Skeletal muscle satellite cell (primary cell): ENCODE results near the gene AOPEP.

Source experiments
- H3K27me3 ChIP-seq: 2 replicates; pipeline ENCODE4 v1.7.0; 2013; ENCODE audit warnings: low read length; ENCODE audit not compliant: control insufficient read depth, insufficient read depth
- H3K36me3 ChIP-seq: 2 replicates; pipeline ENCODE4 v1.7.0; 2013; ENCODE audit warnings: mild to moderate bottlenecking, control low read depth, low read length; ENCODE audit not compliant: insufficient read depth
- H3K4me1 ChIP-seq: 2 replicates; pipeline ENCODE4 v1.7.0; 2013; ENCODE audit warnings: low read length; ENCODE audit not compliant: control insufficient read depth, insufficient read depth
- H3K4me2 ChIP-seq: 2 replicates; pipeline ENCODE4 v1.7.0; 2013; ENCODE audit warnings: mild to moderate bottlenecking, low read length
- H3K4me3 ChIP-seq: 2 replicates; pipeline ENCODE4 v1.7.0; 2013; ENCODE audit warnings: low read length
- H3K9ac ChIP-seq: 2 replicates; pipeline ENCODE4 v1.7.0; 2013; ENCODE audit warnings: mild to moderate bottlenecking, low read depth, low read length, moderate library complexity
- H3K9me3 ChIP-seq: replicated peaks from 2 replicates; pipeline ENCODE4 v1.7.0; 2013; ENCODE audit warnings: mild to moderate bottlenecking, control low read depth, low read length

The AOPEP gene

GRCh38 chr9:95093586-95093985, 367.1 kb downstream of the AOPEP start:
- H3K4me2 ChIP-seq, result peak overlapping the region; percentile 39
- peaks cover 19% of the 10 kb centered on the region for H3K36me3 ChIP-seq
- peaks cover 96% of the 10 kb centered on the region for H3K4me1 ChIP-seq
- H3K9ac ChIP-seq, result peak overlapping the region; percentile 77
- H3K9me3 ChIP-seq, result no peaks in the 10 kb centered on the region
- H3K27me3 ChIP-seq, result no peaks in the 10 kb centered on the region
- H3K4me3 ChIP-seq, result no peak overlapping the region

DNA sequence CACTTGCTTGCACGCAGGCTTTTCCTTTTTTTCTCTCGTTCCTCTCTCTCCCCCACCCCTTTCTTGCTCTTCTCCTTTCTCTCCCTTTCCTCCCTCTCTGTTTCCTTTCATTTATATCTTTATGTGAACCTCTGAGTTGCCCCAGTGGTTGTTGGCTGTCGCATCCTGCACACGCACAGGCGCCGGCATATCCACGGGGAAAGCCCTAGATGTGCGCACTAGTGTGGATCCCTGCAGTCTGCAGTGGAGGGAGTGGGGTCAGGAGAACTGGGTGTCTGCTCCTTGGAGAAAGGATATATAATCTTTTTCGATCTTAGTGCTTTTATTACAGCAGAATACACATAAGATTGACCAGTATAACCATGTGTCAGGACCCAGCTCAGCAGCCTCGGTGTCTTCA, 367.5 kb downstream of the AOPEP start:
- Histone ChIP-seq H3K9ac (peak overlapping the region; percentile 77), H3K4me3 (no peak overlapping the region), H3K36me3 (peaks cover 15% of the 10 kb centered on the region), H3K27me3 (no peaks in the 10 kb centered on the region), H3K9me3 (no peaks in the 10 kb centered on the region), H3K4me1 (peaks cover 94% of the 10 kb centered on the region), H3K4me2 (no peak overlapping the region)

GRCh38 chr9:95095641-95096355, 369.3 kb downstream of the AOPEP start:
- H3K9me3 ChIP-seq, result no peaks in the 10 kb centered on the region
- H3K9ac ChIP-seq, result peak overlapping the region; percentile 29
- H3K36me3 ChIP-seq, result peaks cover 13% of the 10 kb centered on the region
- H3K4me2 ChIP-seq, result peak overlapping the region; percentile 26
- no peaks in the 10 kb centered on the region for H3K27me3 ChIP-seq
- peaks cover 94% of the 10 kb centered on the region for H3K4me1 ChIP-seq
- no peak overlapping the region for H3K4me3 ChIP-seq

DNA sequence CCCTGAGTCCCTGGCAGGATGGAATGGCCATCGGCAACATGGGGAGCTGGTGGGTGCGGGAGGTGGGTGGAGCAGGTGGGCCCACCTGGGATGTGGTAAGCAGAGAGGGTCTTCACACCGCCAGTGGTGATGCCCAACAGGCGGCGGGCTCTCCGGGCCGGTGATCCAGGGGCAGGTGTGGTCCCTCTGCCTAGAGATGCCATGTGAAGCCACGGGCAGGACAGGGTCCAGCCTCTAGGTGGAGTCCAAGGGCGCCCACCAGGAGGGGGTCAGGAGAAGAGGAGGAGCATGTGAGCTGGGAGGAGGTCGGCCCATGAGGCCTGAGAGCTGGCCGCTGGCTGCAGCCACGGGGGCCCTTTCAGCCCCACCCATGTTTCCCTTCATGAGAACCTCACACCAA, 369.9 kb downstream of the AOPEP start:
- no peak overlapping the region for H3K4me3 ChIP-seq
- H3K4me1 ChIP-seq, result peaks cover 93% of the 10 kb centered on the region
- H3K36me3 ChIP-seq, result peaks cover 13% of the 10 kb centered on the region
- H3K9ac ChIP-seq, result no peak overlapping the region
- no peaks in the 10 kb centered on the region for H3K9me3 ChIP-seq
- no peaks in the 10 kb centered on the region for H3K27me3 ChIP-seq
- no peak overlapping the region for H3K4me2 ChIP-seq

GRCh38 chr9:95096807-95097206, 370.3 kb downstream of the AOPEP start:
- H3K36me3 ChIP-seq, result peaks cover 17% of the 10 kb centered on the region
- H3K4me2 ChIP-seq, result no peak overlapping the region
- peaks cover 93% of the 10 kb centered on the region for H3K4me1 ChIP-seq

DNA sequence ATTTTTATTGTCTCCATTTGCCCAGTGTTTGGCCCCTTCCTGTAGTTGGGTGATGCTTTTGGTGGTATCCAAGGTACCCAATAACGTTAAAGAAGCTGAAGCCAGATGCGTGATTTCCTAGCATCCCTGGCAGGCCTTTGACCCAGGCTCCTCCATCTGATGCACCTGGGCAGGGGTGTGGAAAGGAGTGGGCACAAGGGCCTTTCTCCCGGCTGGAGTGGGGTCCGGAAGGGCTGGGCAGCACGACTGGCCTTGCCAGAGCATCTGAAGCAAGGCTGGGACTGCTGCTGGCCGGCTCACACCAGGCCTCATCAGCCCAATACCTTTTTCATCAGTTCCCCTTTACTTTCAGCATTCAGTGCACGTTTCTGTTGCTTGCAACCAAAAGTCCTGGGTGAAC, 370.8 kb downstream of the AOPEP start:
- no peaks in the 10 kb centered on the region for H3K27me3 ChIP-seq
- H3K9me3 ChIP-seq, result no peaks in the 10 kb centered on the region
- peaks cover 92% of the 10 kb centered on the region for H3K4me1 ChIP-seq
- peaks cover 18% of the 10 kb centered on the region for H3K36me3 ChIP-seq
- H3K4me2 ChIP-seq, result no peak overlapping the region
- no peak overlapping the region for H3K4me3 ChIP-seq
- H3K9ac ChIP-seq, result no peak overlapping the region

More at GRCh38 chr9:95096807-95097206, 370.3 kb downstream of the AOPEP start:
- H3K4me3 ChIP-seq, result no peak overlapping the region
- H3K27me3 ChIP-seq, result no peaks in the 10 kb centered on the region
- H3K9me3 ChIP-seq, result no peaks in the 10 kb centered on the region
- H3K9ac ChIP-seq, result no peak overlapping the region

DNA sequence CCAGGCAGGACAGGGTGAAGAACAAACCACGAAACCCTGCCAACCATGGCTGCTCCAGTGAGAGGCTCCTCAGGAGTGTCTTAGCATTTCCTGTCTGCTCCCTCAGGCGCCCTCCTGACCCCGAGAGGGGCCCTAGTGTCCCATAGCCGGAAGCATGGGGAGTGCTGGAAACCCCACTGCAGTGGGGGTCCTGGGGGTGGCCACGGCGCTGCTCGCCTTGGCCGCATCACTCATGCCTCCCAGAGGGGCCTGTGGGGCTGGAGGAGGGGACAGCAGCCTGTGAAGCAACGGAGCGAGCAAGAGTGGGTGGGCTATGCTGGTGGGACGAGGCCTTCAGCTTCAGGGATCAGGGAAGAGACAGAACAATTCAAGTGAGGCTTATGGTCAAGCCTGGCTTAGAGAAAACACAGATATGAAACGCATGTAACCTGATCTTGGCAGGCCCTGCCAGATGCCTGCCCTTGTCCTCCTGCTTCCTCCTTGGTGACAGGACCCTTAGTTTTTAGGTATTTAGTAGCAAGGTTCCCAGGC, 372.0 kb downstream of the AOPEP start:
- Histone ChIP-seq H3K4me1 (peaks cover 88% of the 10 kb centered on the region), H3K4me3 (no peak overlapping the region), H3K4me2 (no peak overlapping the region), H3K9ac (no peak overlapping the region), H3K27me3 (no peaks in the 10 kb centered on the region), H3K9me3 (no peaks in the 10 kb centered on the region), H3K36me3 (peaks cover 23% of the 10 kb centered on the region)

DNA sequence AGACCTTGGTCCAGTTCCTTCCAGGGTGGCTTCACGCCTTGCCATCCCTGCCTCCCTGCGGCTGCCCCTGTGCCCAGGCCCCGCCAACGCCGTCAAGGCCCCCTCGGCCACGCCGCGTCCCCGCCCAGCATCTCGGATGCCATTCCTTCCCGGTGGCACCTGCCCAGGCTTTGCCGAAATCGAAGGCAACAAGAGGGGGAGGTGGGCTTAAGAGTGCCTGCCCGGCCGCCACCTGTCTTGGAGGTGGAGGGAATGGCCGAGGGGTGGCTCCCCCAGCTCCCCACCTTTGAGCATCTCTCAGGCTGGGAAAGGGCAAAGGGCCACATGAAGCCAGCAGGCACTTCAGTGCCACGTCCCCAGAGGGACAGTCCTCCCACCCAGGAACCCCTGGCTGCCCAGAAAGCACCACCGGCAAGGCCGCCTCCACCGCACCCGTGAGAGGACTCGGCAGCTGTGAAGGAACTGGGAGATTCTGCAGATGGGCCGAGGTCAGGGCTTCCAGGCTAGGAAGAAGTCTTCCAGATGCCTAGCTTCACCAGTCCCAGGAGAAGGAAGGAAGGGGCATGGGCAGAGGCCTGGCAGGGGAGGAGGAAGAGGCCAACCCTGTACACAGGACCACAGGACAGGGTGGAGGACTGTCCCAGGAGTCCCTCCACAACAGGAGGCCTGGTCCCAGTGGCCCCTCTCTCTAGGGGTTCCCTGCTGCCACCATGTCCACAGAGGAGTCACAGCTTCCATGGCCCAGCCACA, 373.0 kb downstream of the AOPEP start:
- no peak overlapping the region for H3K4me3 ChIP-seq
- no peaks in the 10 kb centered on the region for H3K9me3 ChIP-seq
- peaks cover 82% of the 10 kb centered on the region for H3K4me1 ChIP-seq
- no peak overlapping the region for H3K4me2 ChIP-seq
- H3K27me3 ChIP-seq, result no peaks in the 10 kb centered on the region
- H3K9ac ChIP-seq, result no peak overlapping the region
- H3K36me3 ChIP-seq, result peaks cover 25% of the 10 kb centered on the region

DNA sequence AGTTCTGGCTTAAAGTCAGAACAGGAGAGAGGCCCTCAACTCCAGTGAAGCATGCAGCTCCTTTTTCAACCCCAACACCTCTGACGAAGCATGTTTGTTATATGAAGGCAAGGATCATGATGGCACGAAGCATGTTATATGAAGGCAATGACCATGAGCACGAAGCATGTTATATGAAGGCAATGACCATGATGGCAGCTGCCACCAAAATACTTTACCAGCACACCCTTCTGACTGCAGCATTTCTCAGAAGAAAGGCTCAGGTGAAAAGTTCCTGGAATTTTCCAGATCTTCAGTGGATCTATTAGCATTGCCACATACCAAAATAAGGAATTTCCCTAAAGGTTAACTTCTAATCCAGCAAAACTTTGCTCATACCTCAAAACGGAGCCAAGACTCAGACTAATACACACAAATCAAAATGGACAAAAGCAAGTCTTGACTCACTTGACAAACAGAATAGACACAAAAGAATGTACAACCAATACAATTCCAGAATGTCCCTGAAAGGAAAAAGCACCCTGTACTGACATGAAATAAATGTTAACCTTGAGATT, 373.6 kb downstream of the AOPEP start:
- no peak overlapping the region for H3K4me3 ChIP-seq
- H3K4me2 ChIP-seq, result no peak overlapping the region
- H3K9ac ChIP-seq, result no peak overlapping the region
- H3K9me3 ChIP-seq, result no peaks in the 10 kb centered on the region
- peaks cover 25% of the 10 kb centered on the region for H3K36me3 ChIP-seq
- H3K4me1 ChIP-seq, result peaks cover 77% of the 10 kb centered on the region
- H3K27me3 ChIP-seq, result no peaks in the 10 kb centered on the region

GRCh38 chr9:95101326-95101725, 374.8 kb downstream of the AOPEP start:
- H3K4me3 ChIP-seq, result no peak overlapping the region
- H3K9me3 ChIP-seq, result no peaks in the 10 kb centered on the region
- H3K4me1 ChIP-seq, result peaks cover 65% of the 10 kb centered on the region
- no peaks in the 10 kb centered on the region for H3K27me3 ChIP-seq
- peaks cover 25% of the 10 kb centered on the region for H3K36me3 ChIP-seq
- no peak overlapping the region for H3K4me2 ChIP-seq
- no peak overlapping the region for H3K9ac ChIP-seq

DNA sequence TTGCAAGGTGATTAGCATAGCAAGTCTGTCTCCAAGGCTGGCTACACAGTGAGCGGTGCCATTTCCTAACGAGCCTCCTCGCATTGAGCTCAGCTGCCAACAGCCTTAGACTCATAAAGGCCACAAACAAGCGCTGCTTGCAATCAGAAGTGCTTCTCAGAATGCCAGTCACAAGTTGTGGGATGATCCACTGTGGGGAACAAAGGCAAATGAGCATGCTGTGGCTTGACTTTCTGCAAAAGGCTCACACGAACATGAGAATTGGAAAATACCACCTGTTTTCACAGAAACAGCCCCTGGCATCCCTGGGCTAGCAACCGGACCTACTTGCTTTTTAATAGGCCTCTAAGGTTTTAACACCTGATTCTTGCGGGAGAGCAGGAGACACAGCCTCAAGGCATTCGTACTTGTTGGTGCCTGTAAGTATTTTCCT, 375.5 kb downstream of the AOPEP start:
- Histone ChIP-seq H3K4me3 (no peak overlapping the region), H3K27me3 (no peaks in the 10 kb centered on the region), H3K36me3 (peaks cover 32% of the 10 kb centered on the region), H3K9me3 (no peaks in the 10 kb centered on the region), H3K9ac (no peak overlapping the region), H3K4me1 (peaks cover 65% of the 10 kb centered on the region), H3K4me2 (no peak overlapping the region)
